GM19193 (cell line): ENCODE data around the gene LRRC1.

ENCODE experiments used
- POLR2A ChIP-seq: IDR thresholded peaks from 4 replicates; pipeline ENCODE4 v1.6.1; 2011; ENCODE audit not compliant: insufficient read depth, insufficient read length; ENCODE audit errors: extremely low read depth

LRRC1 gene

DNA sequence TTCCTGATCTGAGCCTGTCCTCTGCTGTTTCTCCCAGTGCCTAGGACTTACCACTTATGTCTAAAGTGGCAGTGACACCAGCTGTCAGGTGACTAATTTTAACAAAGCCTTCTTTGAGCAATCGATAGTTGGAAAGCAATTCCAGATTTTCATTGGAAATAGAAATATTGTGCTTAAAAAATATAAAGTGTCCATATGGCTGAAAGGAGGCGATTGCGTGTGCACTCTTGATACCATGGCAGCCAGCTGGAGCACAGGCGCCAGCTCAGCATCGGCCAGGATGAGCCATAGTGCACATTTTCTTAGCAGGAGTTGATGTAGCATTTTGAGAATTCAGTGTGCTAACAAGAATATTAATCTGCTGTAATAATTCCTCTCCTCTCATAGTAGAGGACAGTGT lies 70.0 kb downstream of the LRRC1 start:
- TF ChIP-seq POLR2A, result no peak

- no peak for TF ChIP-seq POLR2A
Measured at GRCh38 chr6:53866226-53866625, 71.4 kb downstream of the LRRC1 start.

GRCh38 chr6:53868626-53869025 lies 73.8 kb downstream of the LRRC1 start:
- no peak for TF ChIP-seq POLR2A

DNA sequence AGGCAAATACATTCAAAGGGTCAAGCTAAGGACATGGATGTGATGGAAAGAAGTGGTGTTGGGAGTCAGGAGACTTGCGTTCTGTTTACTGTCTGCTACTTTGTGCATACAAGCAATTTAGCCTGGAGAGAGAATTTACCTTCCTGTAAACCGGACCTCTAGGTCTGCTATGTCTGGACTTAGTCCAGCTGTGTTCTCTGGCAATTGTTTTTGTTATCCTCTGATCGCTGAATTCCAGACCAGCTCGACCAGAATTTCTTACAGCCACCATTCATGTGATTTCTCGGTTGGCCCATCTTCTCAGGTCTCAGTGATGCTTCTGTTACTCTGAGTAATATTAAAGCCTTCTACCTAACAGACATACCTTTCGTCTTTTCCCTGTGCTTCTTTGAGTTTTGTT lies 75.2 kb downstream of the LRRC1 start:
- no peak for TF ChIP-seq POLR2A

- no peak for TF ChIP-seq POLR2A
Measured at GRCh38 chr6:53873922-53874321, 79.1 kb downstream of the LRRC1 start.

- no peak for TF ChIP-seq POLR2A
Measured at GRCh38 chr6:53874964-53875363, 80.2 kb downstream of the LRRC1 start.

GRCh38 chr6:53877151-53877550 lies 82.3 kb downstream of the LRRC1 start:
- TF ChIP-seq POLR2A, result no peak

DNA sequence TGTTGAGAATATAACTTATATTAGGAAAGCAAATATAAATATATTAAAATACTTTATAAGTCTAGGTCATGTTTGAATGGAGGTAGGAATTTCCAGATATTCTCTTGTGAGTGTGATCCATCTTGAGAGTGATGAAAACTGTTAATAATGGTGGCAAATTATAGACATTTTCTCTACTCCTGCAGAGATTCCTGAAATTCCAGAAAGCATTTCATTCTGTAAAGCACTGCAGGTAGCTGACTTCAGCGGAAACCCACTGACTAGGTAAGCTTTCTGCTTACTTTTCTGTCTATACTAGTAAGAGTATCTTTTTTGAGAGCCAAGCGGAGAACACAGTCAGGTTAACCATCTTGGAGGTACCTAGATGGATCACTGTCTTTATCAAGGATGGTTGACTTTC lies 84.0 kb downstream of the LRRC1 start:
- TF ChIP-seq POLR2A, result no peak

- TF ChIP-seq POLR2A, result no peak
Measured at GRCh38 chr6:53879608-53880007, 84.8 kb downstream of the LRRC1 start.

DNA sequence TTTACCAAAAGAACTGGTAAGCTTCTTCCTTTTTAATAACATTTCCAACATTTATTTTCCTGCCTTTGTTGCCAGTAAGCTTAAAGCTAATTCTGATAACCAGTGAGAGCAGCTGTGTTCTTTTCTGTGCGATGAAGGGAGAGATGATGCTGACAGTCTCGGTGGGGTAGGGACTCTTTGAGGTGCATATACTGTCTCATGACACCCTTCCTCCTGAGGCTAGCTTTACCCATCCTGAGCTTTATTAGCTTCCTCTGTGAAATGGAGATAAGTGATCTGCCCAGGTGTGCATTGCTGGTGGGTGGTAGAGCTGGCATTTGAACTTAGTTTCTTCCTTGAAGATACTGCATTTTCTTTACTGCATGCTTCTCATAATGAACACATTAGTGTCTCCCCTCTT lies 92.5 kb downstream of the LRRC1 start:
- no peak for TF ChIP-seq POLR2A

GRCh38 chr6:53888931-53889330 lies 94.1 kb downstream of the LRRC1 start:
- no peak for TF ChIP-seq POLR2A

GRCh38 chr6:53889365-53889764 lies 94.6 kb downstream of the LRRC1 start:
- no peak for TF ChIP-seq POLR2A

DNA sequence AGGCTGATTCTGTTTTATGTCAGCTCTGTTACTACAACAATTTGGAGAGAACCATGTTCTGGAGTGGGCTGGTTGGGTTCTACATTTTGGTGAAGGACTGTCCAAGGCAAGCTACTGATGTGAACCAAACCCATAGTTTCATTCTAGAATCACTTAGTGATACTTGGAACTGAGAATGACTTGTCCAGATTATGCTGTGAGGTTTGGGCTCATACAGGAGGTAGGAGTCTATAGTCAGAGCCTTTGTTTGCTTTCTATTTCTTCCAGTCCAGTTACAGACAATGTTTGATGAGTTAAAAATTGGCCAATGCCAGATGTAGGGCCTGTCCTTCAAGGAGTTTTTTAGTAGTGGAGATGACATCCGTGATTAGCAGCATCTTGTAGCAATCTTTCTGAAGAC lies 97.9 kb downstream of the LRRC1 start:
- TF ChIP-seq POLR2A, result no peak

DNA sequence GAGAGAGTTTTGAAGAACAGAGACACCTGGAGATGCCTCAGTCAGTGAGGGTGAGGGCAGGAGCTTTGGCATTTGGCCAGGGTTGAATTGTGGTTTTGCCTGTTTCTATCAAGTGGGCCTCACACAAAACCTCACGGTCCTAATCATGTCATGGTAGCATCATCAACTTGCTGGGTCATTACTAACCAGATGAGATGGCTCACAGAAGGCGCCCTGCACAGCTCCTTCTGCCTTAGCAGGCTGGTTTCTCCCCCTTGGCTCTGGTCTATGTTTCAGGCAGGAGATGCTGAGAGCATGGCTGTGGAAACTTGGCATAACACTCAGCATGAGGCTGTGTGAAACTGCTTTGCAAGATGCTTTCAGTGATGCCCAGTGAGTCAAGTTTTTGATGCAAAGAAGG lies 99.3 kb downstream of the LRRC1 start:
- no peak for TF ChIP-seq POLR2A

GRCh38 chr6:53896196-53896595 lies 101.4 kb downstream of the LRRC1 start:
- no peak for TF ChIP-seq POLR2A

GRCh38 chr6:53898026-53898795 lies 103.4 kb downstream of the LRRC1 start:
- TF ChIP-seq POLR2A, result no peak

DNA sequence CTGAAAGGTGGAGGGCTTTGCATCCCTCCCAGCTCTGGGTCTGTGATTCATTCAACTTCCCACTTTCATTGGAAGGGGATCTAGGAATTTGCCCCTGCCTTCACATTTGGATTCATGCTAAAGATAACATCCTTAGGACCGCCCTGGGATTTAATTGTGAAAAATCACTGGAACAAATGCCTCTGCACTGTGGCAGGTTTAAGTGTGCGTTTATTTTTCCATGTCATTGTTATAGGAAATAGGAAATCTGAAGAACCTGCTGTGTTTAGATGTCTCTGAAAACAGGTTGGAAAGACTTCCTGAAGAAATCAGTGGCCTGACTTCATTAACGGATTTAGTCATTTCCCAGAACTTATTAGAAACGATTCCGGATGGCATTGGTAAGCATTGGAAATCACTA lies 104.7 kb downstream of the LRRC1 start:
- TF ChIP-seq POLR2A, result no peak
